Naive thymus-derived CD8-positive, alpha-beta T cell (primary cell): ENCODE data around the gene ARMC3. TPM values are rescaled to one million over a fixed set of nuclear protein-coding genes. Genes with fewer than 3 reads are reported as not detected.

Experiments used
- ATAC-seq, 2 donors: fragments of 150-1000 bp; cut with Tn5 transposase in 1 of 2; sonication (Bioruptor Pico), chemical (Tn5 transposase) in 1 of 2; 1 replicate in 1 of 2; 2 replicates in 1 of 2; pipeline ENCODE4 v1.10.0; 2021; ENCODE audit warnings: mild to moderate bottlenecking in 2 of 2, moderate library complexity in 2 of 2
- POLR2A ChIA-PET: fragments of 350-600 bp; sonication (Branson Sonifier 250); formaldehyde crosslinking; loops from one replicate; lab custom pipeline; 2021; ENCODE audit warnings: antibody characterized with exemption; lab: Charles Lee
- DNase-seq, 10 donors: peaks; one replicate each; pipeline versions ENCODE4 v3.0.0 to v3.0.0-alpha.2; 2020 to 2022
- H3K27ac Mint-ChIP-seq, 10 donors: one replicate each; pipeline ENCODE4 v1.8.0; 2020 to 2022; ENCODE audit warnings: mild to moderate bottlenecking in 10 of 10, mixed read lengths in 10 of 10, moderate library complexity in 4 of 10, inconsistent platforms in 1 of 10
- H3K27me3 Mint-ChIP-seq, 5 donors: one replicate each; pipeline ENCODE4 v1.8.0; 2021 to 2022; ENCODE audit warnings: mixed read lengths in 5 of 5
- H3K36me3 Mint-ChIP-seq, 3 donors: one replicate each; pipeline ENCODE4 v1.8.0; 2020 to 2022; ENCODE audit warnings: mixed read lengths in 3 of 3, mild to moderate bottlenecking in 2 of 3, inconsistent platforms in 1 of 3
- H3K4me1 Mint-ChIP-seq, 4 donors: one replicate each; pipeline ENCODE4 v1.8.0; 2021 to 2022; ENCODE audit warnings: mixed read lengths in 4 of 4
- H3K4me3 Mint-ChIP-seq, 10 donors: one replicate each; pipeline ENCODE4 v1.8.0; 2020 to 2022; ENCODE audit warnings: mild to moderate bottlenecking in 10 of 10, mixed read lengths in 10 of 10, moderate library complexity in 6 of 10, inconsistent platforms in 1 of 10
- H3K9me3 Mint-ChIP-seq, 9 donors: one replicate each; pipeline ENCODE4 v1.8.0; 2020 to 2022; ENCODE audit warnings: mixed read lengths in 9 of 9, mild to moderate bottlenecking in 3 of 9, inconsistent platforms in 1 of 9, moderate library complexity in 1 of 9
- polyA plus RNA-seq, 3 donors: library from polyadenylated mRNA; unstranded; fragments of 300-500 nt; fragmentation: Illumina TruSeq; gene quantifications; one replicate each; pipeline ENCODE4 v1.2.3, GENCODE V29; 2021
- total RNA-seq, 8 experiments: library from RNA in 2 of 8; stranded (reverse) in 2 of 8; gene quantifications; one replicate each; pipeline ENCODE4 v1.2.3 and lab custom pipeline; 2021 to 2026

ARMC3 gene
- total and polyA plus RNA-seq, 5 experiments from 2014 or later = not detected

GRCh38 chr10:23073527-23073926 is 145.7 kb downstream of the ARMC3 start:
- DNase-seq = no peak
- Mint-ChIP-seq H3K4me1 (no peaks in the 10 kb centered on the region), H3K4me3 (no peak overlapping the region), H3K27me3 (peaks cover 7 to 30% (median 18%) of the 10 kb centered on the region in 5 donors), H3K9me3 (no peaks in the 10 kb centered on the region), H3K36me3 (no peaks in the 10 kb centered on the region), H3K27ac (peak overlapping the region in 1 of 10 donors; percentile 75)
- ATAC-seq = no peak
- POLR2A ChIA-PET = no interaction called here

- Mint-ChIP-seq H3K4me1 (no peaks in the 10 kb centered on the region), H3K27me3 (peaks cover 17 to 41% (median 30%) of the 10 kb centered on the region in 5 donors), H3K36me3 (no peaks in the 10 kb centered on the region), H3K27ac (no peak overlapping the region), H3K4me3 (no peak overlapping the region), H3K9me3 (no peaks in the 10 kb centered on the region)
- POLR2A ChIA-PET = no interaction called here
- ATAC-seq (no peak), DNase-seq (no peak)
Measured at GRCh38 chr10:23075672-23076071, 147.8 kb downstream of the ARMC3 start.

- Mint-ChIP-seq H3K4me3 (no peak overlapping the region), H3K27ac (no peak overlapping the region), H3K27me3 (peaks cover 15 to 62% (median 37%) of the 10 kb centered on the region in 5 donors), H3K36me3 (no peaks in the 10 kb centered on the region), H3K9me3 (no peaks in the 10 kb centered on the region), H3K4me1 (no peaks in the 10 kb centered on the region)
- DNase-seq (no peak), ATAC-seq (no peak)
- POLR2A ChIA-PET = no interaction called here
Measured at GRCh38 chr10:23078114-23078513, 150.3 kb downstream of the ARMC3 start.

- DNase-seq (no peak), ATAC-seq (no peak)
- no peaks in the 10 kb centered on the region for H3K36me3 Mint-ChIP-seq
- no peaks in the 10 kb centered on the region for H3K4me1 Mint-ChIP-seq
- H3K27me3 Mint-ChIP-seq = peaks cover 15 to 65% (median 32%) of the 10 kb centered on the region in 5 donors
- H3K9me3 Mint-ChIP-seq = peaks cover 0 to 2% (median 0%) of the 10 kb centered on the region in 9 donors
- POLR2A ChIA-PET = no interaction called here
- no peak overlapping the region for H3K27ac Mint-ChIP-seq
- H3K4me3 Mint-ChIP-seq = no peak overlapping the region
Measured at GRCh38 chr10:23079700-23080099, 151.8 kb downstream of the ARMC3 start.

GRCh38 chr10:23080262-23080661 is 152.4 kb downstream of the ARMC3 start:
- peaks cover 15 to 71% (median 34%) of the 10 kb centered on the region in 5 donors for H3K27me3 Mint-ChIP-seq
- peaks cover 0 to 5% (median 0%) of the 10 kb centered on the region in 9 donors for H3K9me3 Mint-ChIP-seq
- DNase-seq (no peak), ATAC-seq (no peak)
- POLR2A ChIA-PET = no interaction called here
- H3K4me3 Mint-ChIP-seq = no peak overlapping the region
- no peak overlapping the region for H3K27ac Mint-ChIP-seq
- no peaks in the 10 kb centered on the region for H3K36me3 Mint-ChIP-seq
- no peaks in the 10 kb centered on the region for H3K4me1 Mint-ChIP-seq

GRCh38 chr10:23081221-23081750 is 153.4 kb downstream of the ARMC3 start:
- Mint-ChIP-seq H3K4me1 (no peaks in the 10 kb centered on the region), H3K9me3 (peaks cover 0 to 5% (median 0%) of the 10 kb centered on the region in 9 donors), H3K27ac (no peak overlapping the region), H3K4me3 (no peak overlapping the region), H3K36me3 (no peaks in the 10 kb centered on the region), H3K27me3 (peaks cover 15 to 70% (median 31%) of the 10 kb centered on the region in 5 donors)
- ATAC-seq (no peak), DNase-seq (no peak)
- POLR2A ChIA-PET = no interaction called here

GRCh38 chr10:23081891-23082290 is 154.0 kb downstream of the ARMC3 start:
- H3K4me3 Mint-ChIP-seq = no peak overlapping the region
- H3K36me3 Mint-ChIP-seq = no peaks in the 10 kb centered on the region
- H3K9me3 Mint-ChIP-seq = peaks cover 0 to 5% (median 0%) of the 10 kb centered on the region in 9 donors
- no peaks in the 10 kb centered on the region for H3K4me1 Mint-ChIP-seq
- no peak overlapping the region for H3K27ac Mint-ChIP-seq
- peaks cover 15 to 64% (median 30%) of the 10 kb centered on the region in 5 donors for H3K27me3 Mint-ChIP-seq
- ATAC-seq (no peak), DNase-seq (no peak)
- POLR2A ChIA-PET = no interaction called here

Other genes starting within 250 kb of the ARMC3 start
- 100 to 1,000 TPM; 152 to 169 TPM for gene PIP4K2A, start 213.5 kb upstream of the ARMC3 start, total RNA-seq
- gene PIP4K2A, start 213.5 kb upstream of the ARMC3 start, polyA plus RNA-seq = 10 to 100 TPM; 54.3 to 77.5 (median 59.9) TPM
- 1 to 10 TPM; 6.1 TPM for gene MSRB2, start 167.5 kb downstream of the ARMC3 start, total RNA-seq
- 10 to 100 TPM; 11.3 to 12.3 (median 12.2) TPM for gene MSRB2, start 167.5 kb downstream of the ARMC3 start, polyA plus RNA-seq